GM11168 (cell line): ENCODE data around the gene ISM1.

Experiments
- in situ Hi-C: fragments of 300-500 bp; cut with MboI; formaldehyde crosslinking; loops from one replicate; pipeline ENCODE4 v1.12.0; 2022; ENCODE audit warnings: low sequenced_read_pairs; ENCODE audit not compliant: unreplicated experiment

Gene ISM1

GRCh38 chr20:13337090-13337784 is 116.2 kb downstream of the ISM1 start:
- in situ Hi-C loops, result no loop called here

- in situ Hi-C loops, result no loop called here
Observed at GRCh38 chr20:13338097-13338661, 117.1 kb downstream of the ISM1 start.

GRCh38 chr20:13338999-13339411 is 117.9 kb downstream of the ISM1 start:
- in situ Hi-C loops, result no loop called here

GRCh38 chr20:13340088-13340487 is 119.0 kb downstream of the ISM1 start:
- in situ Hi-C loops, result no loop called here

GRCh38 chr20:13341737-13342393 is 120.8 kb downstream of the ISM1 start:
- in situ Hi-C loops, result no loop called here

GRCh38 chr20:13342469-13343242 is 121.6 kb downstream of the ISM1 start:
- in situ Hi-C loops, result no loop called here

GRCh38 chr20:13344671-13345070 is 123.6 kb downstream of the ISM1 start:
- in situ Hi-C loops, result no loop called here

GRCh38 chr20:13348311-13349234 is 127.5 kb downstream of the ISM1 start:
- in situ Hi-C loops, result no loop called here

GRCh38 chr20:13349235-13349604 is 128.1 kb downstream of the ISM1 start:
- in situ Hi-C loops, result no loop called here
